K562 (cell line): Measurements from ENCODE around the gene ZMIZ1.

Source experiments
- CHD2 ChIP-seq: IDR thresholded peaks from 2 replicates; pipeline ENCODE4 v1.6.1; 2011; ENCODE audit warnings: low read depth, low read length
- CTCF ChIP-seq, 3 experiments: IDR thresholded peaks in 2 of 3; conservative IDR thresholded peaks in 1 of 3; 2 replicates each; pipeline ENCODE4 v1.5.1; 2011 to 2012; ENCODE audit warnings: low read length in 3 of 3, mild to moderate bottlenecking in 3 of 3, control low read depth in 2 of 3, improper control_type of control experiment in 1 of 3, inconsistent platforms in 1 of 3, low read depth in 1 of 3, mixed read lengths in 1 of 3, moderate library complexity in 1 of 3; ENCODE audit not compliant: insufficient read depth in 2 of 3
- ETV5 ChIP-seq: sonication (generic); formaldehyde crosslinking; IDR thresholded peaks from 2 replicates; pipeline ENCODE4 v1.4.0; 2020; ENCODE audit warnings: low read depth, mild to moderate bottlenecking, missing genetic modification reagents
- ETV6 ChIP-seq, 3 experiments: fragments of 150-350 bp in 1 of 3; sonication (generic) in 1 of 3; formaldehyde crosslinking in 1 of 3; IDR thresholded peaks; 2 replicates each; pipeline versions ENCODE4 v1.6.1 to v1.8.0; 2014 to 2022; ENCODE audit warnings: borderline replicate concordance in 2 of 3, low read depth in 2 of 3, antibody characterized with exemption in 1 of 3, low read length in 1 of 3, mild to moderate bottlenecking in 1 of 3, missing genetic modification reagents in 1 of 3
- KDM1A ChIP-seq, 2 experiments: fragments of 450-650 bp; IDR thresholded peaks; 2 replicates each; pipeline ENCODE4 v1.6.1; 2016; ENCODE audit warnings: mild to moderate bottlenecking in 2 of 2
- POLR2A ChIP-seq: fragments of 450-650 bp; conservative IDR thresholded peaks from 2 replicates; pipeline ENCODE4 v1.6.1; 2016
- POLR2AphosphoS5 ChIP-seq: IDR thresholded peaks from 2 replicates; pipeline ENCODE4 v1.6.1; 2011; ENCODE audit warnings: mild to moderate bottlenecking, low read depth, low read length, moderate library complexity; ENCODE audit not compliant: control insufficient read depth, insufficient read depth
- PRPF4 ChIP-seq: fragments of 200-400 bp; formaldehyde crosslinking; IDR thresholded peaks from one replicate; pipeline ENCODE4 v1.6.1; 2017; ENCODE audit warnings: low read length, low read depth, mild to moderate bottlenecking; ENCODE audit not compliant: insufficient read depth, poor library complexity, severe bottlenecking
- TGIF2 ChIP-seq: sonication (generic); formaldehyde crosslinking; IDR thresholded peaks from 2 replicates; pipeline ENCODE4 v1.8.1; 2022; ENCODE audit warnings: mild to moderate bottlenecking, missing genetic modification reagents, moderate library complexity

- TF ChIP-seq POLR2AphosphoS5: no peak
- no peak for TF ChIP-seq TGIF2 (CRISPR knock-in tag)
- no peak for TF ChIP-seq CTCF (IDR thresholded peaks at IDR 0.05 in 2 of 3, conservative IDR thresholded peaks at IDR 0.05 in 1 of 3; ENCODE audit: insufficient read depth in 2 of 3, low read depth in 1 of 3, low read length in 3 of 3)
- TF ChIP-seq CHD2: no peak
- TF ChIP-seq ETV6 (IDR thresholded peaks at IDR 0.05; ENCODE audit: borderline replicate concordance in 1 of 2, low read depth in 2 of 2, low read length in 1 of 2): no peak
- no peak for TF ChIP-seq ETV6 (CRISPR knock-in tag; IDR thresholded peaks at IDR 0.05; ENCODE audit: borderline replicate concordance)
- no peak for TF ChIP-seq KDM1A (IDR thresholded peaks at IDR 0.05)
- TF ChIP-seq PRPF4: no peak
- TF ChIP-seq ETV5 (CRISPR knock-in tag): no peak
- TF ChIP-seq POLR2A: no peak
Measured at GRCh38 chr10:79270466-79271246, 201.9 kb downstream of the ZMIZ1 start.
